Neutrophil (primary cell): ENCODE data around the gene SSX2IP.

ENCODE experiments used
- H3K27ac ChIP-seq: fragments of 200-600 bp; sonication (generic); 2 replicates; pipeline ENCODE4 v1.5.1; 2016; ENCODE audit warnings: mild to moderate bottlenecking, moderate library complexity
- H3K27me3 ChIP-seq: fragments of 200-600 bp; sonication (generic); 2 replicates; pipeline ENCODE4 v1.6.0; 2016; ENCODE audit warnings: mild to moderate bottlenecking
- H3K36me3 ChIP-seq: fragments of 200-600 bp; sonication (generic); 2 replicates; pipeline ENCODE4 v1.5.1; 2017
- H3K4me1 ChIP-seq, 2 experiments: fragments of 200-600 bp in 1 of 2; sonication (generic) in 1 of 2; 1 replicate in 1 of 2; 2 replicates in 1 of 2; pipeline versions ENCODE4 v1.5.1 to v1.6.1; 2013 to 2016; ENCODE audit warnings: low read depth in 1 of 2, low read length in 1 of 2, mild to moderate bottlenecking in 1 of 2, moderate library complexity in 1 of 2; ENCODE audit not compliant: control insufficient read depth in 1 of 2, insufficient read depth in 1 of 2
- H3K4me3 ChIP-seq, 2 experiments: fragments of 200-600 bp in 1 of 2; sonication (generic) in 1 of 2; 1 replicate in 1 of 2; 2 replicates in 1 of 2; pipeline ENCODE4 v1.5.1; 2013 to 2016; ENCODE audit warnings: low read depth in 1 of 2, low read length in 1 of 2, mild to moderate bottlenecking in 1 of 2, moderate library complexity in 1 of 2
- H3K9me3 ChIP-seq: fragments of 200-600 bp; sonication (generic); 2 replicates; pipeline ENCODE4 v1.5.1; 2016
- TF ChIP-seq, protein P1 (sequence below): fragments of 200-600 bp; sonication (generic); IDR thresholded peaks from 2 replicates; pipeline ENCODE4 v1.5.1; 2016; ENCODE audit warnings: antibody characterized with exemption

The SSX2IP gene

GRCh38 chr1:84620720-84621313, 69.4 kb downstream of the SSX2IP start:
- Histone ChIP-seq H3K4me3 (peak overlapping the region; percentile 56 to 72), H3K27ac (no peak overlapping the region)

GRCh38 chr1:84619383-84620102, 70.7 kb downstream of the SSX2IP start:
- no peak overlapping the region for H3K4me3 ChIP-seq
- peaks cover 6% of the 10 kb centered on the region for H3K27me3 ChIP-seq
- no peak overlapping the region for H3K27ac ChIP-seq

More at GRCh38 chr1:84620720-84621313, 69.4 kb downstream of the SSX2IP start:
- H3K4me1 ChIP-seq, result peaks cover 0 to 10% of the 10 kb centered on the region in 2 experiments
- peaks cover 6% of the 10 kb centered on the region for H3K27me3 ChIP-seq
- no peaks in the 10 kb centered on the region for H3K9me3 ChIP-seq
- TF ChIP-seq, protein P1, sequence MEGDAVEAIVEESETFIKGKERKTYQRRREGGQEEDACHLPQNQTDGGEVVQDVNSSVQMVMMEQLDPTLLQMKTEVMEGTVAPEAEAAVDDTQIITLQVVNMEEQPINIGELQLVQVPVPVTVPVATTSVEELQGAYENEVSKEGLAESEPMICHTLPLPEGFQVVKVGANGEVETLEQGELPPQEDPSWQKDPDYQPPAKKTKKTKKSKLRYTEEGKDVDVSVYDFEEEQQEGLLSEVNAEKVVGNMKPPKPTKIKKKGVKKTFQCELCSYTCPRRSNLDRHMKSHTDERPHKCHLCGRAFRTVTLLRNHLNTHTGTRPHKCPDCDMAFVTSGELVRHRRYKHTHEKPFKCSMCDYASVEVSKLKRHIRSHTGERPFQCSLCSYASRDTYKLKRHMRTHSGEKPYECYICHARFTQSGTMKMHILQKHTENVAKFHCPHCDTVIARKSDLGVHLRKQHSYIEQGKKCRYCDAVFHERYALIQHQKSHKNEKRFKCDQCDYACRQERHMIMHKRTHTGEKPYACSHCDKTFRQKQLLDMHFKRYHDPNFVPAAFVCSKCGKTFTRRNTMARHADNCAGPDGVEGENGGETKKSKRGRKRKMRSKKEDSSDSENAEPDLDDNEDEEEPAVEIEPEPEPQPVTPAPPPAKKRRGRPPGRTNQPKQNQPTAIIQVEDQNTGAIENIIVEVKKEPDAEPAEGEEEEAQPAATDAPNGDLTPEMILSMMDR, result peak; percentile 98
- no peaks in the 10 kb centered on the region for H3K36me3 ChIP-seq

DNA sequence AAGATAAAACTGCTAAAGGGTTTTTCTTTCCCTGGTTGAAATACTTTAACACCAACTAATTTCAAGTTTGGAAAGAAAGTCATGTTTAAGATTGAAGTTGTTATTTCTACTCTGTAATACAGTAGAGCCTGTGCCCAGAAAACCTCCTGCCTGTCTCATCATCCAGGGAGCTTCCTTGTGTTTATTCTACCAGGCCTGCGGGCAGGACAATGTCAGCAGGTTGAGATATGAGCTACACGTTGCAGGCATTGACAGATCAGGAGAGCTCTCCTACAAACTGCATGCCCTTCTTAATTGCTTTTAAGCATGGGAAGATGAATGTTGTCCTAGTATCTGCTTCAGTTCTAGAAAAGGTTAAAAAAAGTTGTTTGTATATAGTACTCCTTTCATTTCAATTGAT, 72.9 kb downstream of the SSX2IP start:
- Histone ChIP-seq H3K27me3 (peaks cover 6% of the 10 kb centered on the region), H3K9me3 (no peaks in the 10 kb centered on the region), H3K27ac (no peak overlapping the region), H3K4me1 (peaks cover 0 to 10% of the 10 kb centered on the region in 2 experiments), H3K4me3 (no peak overlapping the region), H3K36me3 (no peaks in the 10 kb centered on the region)
- TF ChIP-seq, protein P1, result no peak

More at GRCh38 chr1:84619383-84620102, 70.7 kb downstream of the SSX2IP start:
- TF ChIP-seq, protein P1, result no peak
- Histone ChIP-seq H3K9me3 (no peaks in the 10 kb centered on the region), H3K4me1 (peaks cover 0 to 10% of the 10 kb centered on the region in 2 experiments), H3K36me3 (no peaks in the 10 kb centered on the region)

- H3K36me3 ChIP-seq, result no peaks in the 10 kb centered on the region
- no peak overlapping the region for H3K4me3 ChIP-seq
- peaks cover 0 to 6% of the 10 kb centered on the region in 2 experiments for H3K4me1 ChIP-seq
- TF ChIP-seq, protein P1, result no peak
- H3K27me3 ChIP-seq, result peaks cover 6% of the 10 kb centered on the region
- H3K27ac ChIP-seq, result no peak overlapping the region
- no peaks in the 10 kb centered on the region for H3K9me3 ChIP-seq
Observed at GRCh38 chr1:84615790-84616189, 74.5 kb downstream of the SSX2IP start.

GRCh38 chr1:84613887-84614286, 76.4 kb downstream of the SSX2IP start:
- Histone ChIP-seq H3K9me3 (no peaks in the 10 kb centered on the region), H3K4me3 (no peak overlapping the region), H3K27me3 (no peaks in the 10 kb centered on the region), H3K36me3 (no peaks in the 10 kb centered on the region), H3K27ac (no peak overlapping the region), H3K4me1 (no peaks in the 10 kb centered on the region)
- TF ChIP-seq, protein P1, result no peak
